NCI-H187 treated with DMSO at 0.1 percent for 48 hours (cell line): ENCODE measurements around the gene GTF3A.

ENCODE experiments used
- DNase-seq: peaks from one replicate; lab custom pipeline; 2025; lab: John Stamatoyannopoulos, UW

Gene GTF3A

GRCh38 chr13:27449081-27449603 lies 24.7 kb downstream of the GTF3A start:
- DNase-seq, result no peak

GRCh38 chr13:27449936-27450828 lies 25.8 kb downstream of the GTF3A start, which contains the start of gene MTIF3:
Gene MTIF3 (minus strand): TSS chr13:27450564. CDS start chr13:27440448, 10,116 bp downstream.
- DNase-seq, result peak; percentile 61

- DNase-seq, result no peak
These were observed 26.6 kb downstream of the GTF3A start for GRCh38 chr13:27450921-27451471.

GRCh38 chr13:27455331-27455855 lies 31.0 kb downstream of the GTF3A start:
- DNase-seq, result no peak

- no peak for DNase-seq
These were observed 37.6 kb downstream of the GTF3A start for GRCh38 chr13:27461940-27462584.

- DNase-seq, result no peak
These were observed 39.1 kb downstream of the GTF3A start for GRCh38 chr13:27463500-27463899.

- no peak for DNase-seq
These were observed 41.2 kb downstream of the GTF3A start for GRCh38 chr13:27465611-27466010.

GRCh38 chr13:27466513-27466912 lies 42.1 kb downstream of the GTF3A start:
- DNase-seq, result no peak

- no peak for DNase-seq
These were observed 45.8 kb downstream of the GTF3A start for GRCh38 chr13:27470075-27470820.

GRCh38 chr13:27472441-27472840 lies 48.0 kb downstream of the GTF3A start:
- no peak for DNase-seq

GRCh38 chr13:27472941-27473340 lies 48.5 kb downstream of the GTF3A start:
- DNase-seq, result no peak

- no peak for DNase-seq
These were observed 50.4 kb downstream of the GTF3A start for GRCh38 chr13:27474751-27475268.

GRCh38 chr13:27476943-27477703 lies 52.7 kb downstream of the GTF3A start:
- no peak for DNase-seq

GRCh38 chr13:27481766-27482165 lies 57.3 kb downstream of the GTF3A start:
- no peak for DNase-seq

GRCh38 chr13:27482983-27483382 lies 58.6 kb downstream of the GTF3A start:
- no peak for DNase-seq

- no peak for DNase-seq
These were observed 59.0 kb downstream of the GTF3A start for GRCh38 chr13:27483421-27483820.
